Activated effector memory CD4-positive, alpha-beta T cell treated with Interleukin-2 at 50 U/mL for 16 hours (primary cell): ENCODE measurements around the gene GTF3C4.

Experiments used
- DNase-seq: peaks from one replicate; pipeline ENCODE4 v3.0.0-alpha.2; 2020

The GTF3C4 gene

DNA sequence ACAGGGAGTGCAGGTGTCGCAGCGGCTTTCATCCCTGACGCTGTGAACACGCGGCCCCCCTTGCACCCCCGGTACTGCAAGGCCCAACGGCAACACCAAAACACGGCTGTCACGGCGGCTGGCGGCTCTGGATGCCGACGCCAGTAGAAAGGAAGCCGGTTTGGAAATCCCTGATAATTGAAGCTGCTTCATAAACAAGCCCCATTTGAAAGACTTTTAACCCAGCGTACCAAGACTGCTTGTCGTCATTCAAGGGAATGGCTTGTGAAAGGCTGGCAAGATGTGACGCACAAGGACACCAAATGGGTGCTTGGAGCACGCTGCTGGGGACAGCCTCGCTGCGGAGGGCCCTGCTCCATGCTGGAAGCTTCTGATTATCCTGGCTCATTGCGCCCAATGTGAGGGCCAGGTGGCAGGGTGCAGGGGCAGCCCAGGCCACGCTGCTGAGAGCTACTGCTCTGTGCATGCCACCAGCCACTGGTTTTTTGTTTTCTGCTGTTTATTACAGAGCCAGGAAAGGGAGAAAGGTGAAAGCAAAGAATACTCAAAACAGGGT, 63.1 kb downstream of the GTF3C4 start:
- no peak for DNase-seq

DNA sequence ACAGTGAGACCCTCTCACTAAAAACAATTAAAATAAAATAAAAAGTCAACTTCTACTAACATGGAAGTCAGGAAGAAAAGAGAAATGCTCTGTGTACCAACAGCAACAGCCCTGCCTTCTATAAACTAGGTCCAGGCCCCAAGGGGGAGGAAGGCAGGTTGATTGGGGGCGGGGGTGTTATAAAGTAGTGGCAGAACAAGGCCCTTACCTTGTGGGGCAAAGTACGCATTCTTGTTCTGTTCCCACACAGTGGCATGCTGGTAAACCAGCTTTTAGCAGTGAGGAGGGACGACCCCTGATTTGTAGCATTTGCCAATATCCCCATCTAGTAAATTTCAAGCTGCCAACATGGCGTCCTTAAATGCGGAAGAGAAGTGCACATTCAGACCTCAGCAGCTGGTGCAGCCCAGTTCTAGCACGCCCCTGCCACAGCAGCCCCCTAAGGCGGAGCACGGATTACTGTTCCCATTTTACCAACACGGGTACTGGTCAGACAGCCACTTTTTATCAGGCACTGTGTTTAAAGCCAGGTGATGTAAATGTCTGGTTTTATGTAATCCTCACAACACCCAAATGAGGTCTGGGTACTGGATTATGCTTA, 69.5 kb downstream of the GTF3C4 start:
- DNase-seq, result no peak

DNA sequence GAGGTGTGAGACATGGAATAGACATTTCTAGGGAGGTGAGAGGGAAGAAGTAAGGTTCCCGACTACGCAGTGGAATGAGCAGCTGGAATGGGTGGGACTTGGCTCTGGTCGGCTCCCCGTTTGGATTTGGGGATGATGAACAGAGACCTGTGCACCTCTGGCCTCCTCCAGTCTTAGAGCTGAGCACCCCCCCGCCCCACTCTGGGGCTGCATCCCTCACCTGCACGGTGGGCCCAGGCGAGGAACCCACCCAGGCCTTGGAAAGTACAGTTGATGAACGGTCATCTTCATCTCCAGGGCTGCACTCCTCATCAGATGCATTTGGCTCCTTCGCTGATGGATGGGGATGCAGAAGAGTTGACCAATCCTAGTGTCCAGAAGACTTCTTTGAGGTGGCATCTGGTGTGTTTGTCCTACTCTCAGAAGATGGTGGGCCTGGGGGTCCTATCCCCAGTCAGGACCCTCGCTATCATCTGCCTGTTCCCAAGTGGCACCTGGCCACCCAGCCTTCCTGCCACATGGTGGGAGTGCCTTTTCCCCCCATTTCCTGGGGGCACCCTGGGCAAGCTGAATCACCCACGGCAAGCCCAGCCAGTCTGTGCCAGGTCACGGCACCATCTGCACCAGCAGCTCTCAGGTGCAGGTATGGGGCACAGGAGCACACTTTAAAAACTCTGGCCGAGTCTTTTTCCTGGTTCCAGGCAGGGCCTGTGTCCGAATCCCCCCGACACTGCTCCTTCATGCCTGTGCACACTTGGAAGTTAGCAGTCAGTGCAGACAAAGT, 70.5 kb downstream of the GTF3C4 start:
- no peak for DNase-seq

DNA sequence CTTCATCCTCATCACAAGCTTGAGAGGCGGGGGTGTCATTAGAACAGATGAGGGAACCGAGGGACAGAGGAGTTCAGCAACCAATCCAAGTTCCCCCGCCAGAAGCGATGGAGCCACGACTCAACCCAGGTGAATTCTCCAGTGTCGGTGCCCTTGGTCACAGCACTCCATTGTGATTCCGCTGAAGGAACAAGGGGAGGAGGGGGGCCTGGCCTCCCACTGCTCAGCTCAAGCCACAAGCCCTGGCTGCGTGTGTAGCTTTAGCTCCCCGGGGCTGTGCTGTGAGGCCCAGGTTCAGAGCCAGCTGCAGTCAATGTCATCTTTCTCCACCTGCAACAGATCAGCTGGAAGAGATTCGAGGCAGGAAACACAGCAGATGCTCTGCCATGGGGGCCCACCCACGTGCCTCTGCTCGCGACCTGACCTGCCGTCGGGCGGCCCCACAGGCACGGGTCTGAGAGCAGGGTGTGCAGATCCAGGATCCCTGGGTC, 72.6 kb downstream of the GTF3C4 start:
- DNase-seq, result no peak

DNA sequence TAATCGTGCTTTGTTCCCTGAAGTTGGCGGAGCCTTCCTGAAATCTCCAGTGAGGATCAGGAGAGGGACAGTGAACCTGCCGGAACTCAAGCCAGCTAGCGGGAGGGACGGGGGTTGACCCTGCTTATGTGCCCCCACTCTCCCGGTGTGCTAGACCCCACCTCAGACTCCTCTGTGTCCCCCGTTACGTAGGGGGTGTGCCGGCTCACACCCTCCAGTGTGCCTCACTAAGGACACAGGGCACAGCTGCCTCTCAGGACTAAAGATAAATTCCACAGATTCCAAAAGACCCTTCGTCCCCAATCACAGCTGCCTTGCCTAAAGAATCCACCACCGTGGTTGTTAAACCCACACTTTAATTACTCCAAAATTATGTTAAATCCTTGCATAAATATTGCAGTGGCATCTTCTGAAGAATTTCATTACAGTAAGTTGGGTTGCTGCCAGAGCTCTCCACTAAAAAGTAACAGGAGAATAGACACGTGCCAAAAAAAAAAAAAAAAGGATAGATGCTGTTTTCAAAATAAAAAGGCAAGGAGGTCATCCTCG, 73.7 kb downstream of the GTF3C4 start:
- DNase-seq, result no peak
